H1 (cell line): ENCODE data around the gene HPCAL4. TPM values are rescaled to one million over a fixed set of nuclear protein-coding genes. Genes with fewer than 3 reads are reported as not detected.

ENCODE experiments used
- CTCF ChIA-PET: fragments of 300-600 bp; sonication (Branson Sonifier 250); formaldehyde crosslinking; loops from one replicate; lab custom pipeline; 2021; ENCODE audit not compliant: partially characterized antibody; lab: Charles Lee
- POLR2A ChIA-PET: fragments of 300-600 bp; sonication (Branson Sonifier 250); formaldehyde crosslinking; loops from one replicate; lab custom pipeline; 2021; ENCODE audit warnings: inconsistent platforms; ENCODE audit not compliant: partially characterized antibody; lab: Charles Lee
- DNase-seq, 2 experiments: peaks; one replicate each; pipeline versions ENCODE4 v3.0.0 to v3.0.0-alpha.2; 2010 to 2022; ENCODE audit warnings: low spot score in 2 of 2, low read depth in 1 of 2, mixed read lengths in 1 of 2
- FAIRE-seq: peaks from 2 replicates; lab custom pipeline; 2011; peaks lifted over from hg19 to GRCh38; lab: Jason Lieb, UNC
- H2AFZ ChIP-seq: 2 replicates; pipeline ENCODE4 v1.8.1; 2012; ENCODE audit warnings: low read length, inconsistent platforms
- H2AK5ac ChIP-seq: 2 replicates; pipeline ENCODE4 v1.6.1; 2013; ENCODE audit warnings: low read depth, low read length
- H2BK120ac ChIP-seq: replicated peaks from 2 replicates; pipeline ENCODE3; 2013; ENCODE audit warnings: low read depth, low read length, inconsistent platforms
- H2BK12ac ChIP-seq: 2 replicates; pipeline ENCODE4 v1.6.1; 2013; ENCODE audit warnings: low read depth, low read length
- H2BK15ac ChIP-seq: 2 replicates; pipeline ENCODE4 v1.6.1; 2013; ENCODE audit warnings: low read length
- H2BK20ac ChIP-seq: 2 replicates; pipeline ENCODE4 v1.6.1; 2013; ENCODE audit warnings: low read length
- H2BK5ac ChIP-seq: 2 replicates; pipeline ENCODE4 v1.6.1; 2013; ENCODE audit warnings: low read depth, low read length
- H3K14ac ChIP-seq: 2 replicates; pipeline ENCODE4 v1.6.1; 2013; ENCODE audit warnings: inconsistent platforms; ENCODE audit not compliant: insufficient read length
- H3K18ac ChIP-seq: 2 replicates; pipeline ENCODE4 v1.6.1; 2013; ENCODE audit warnings: low read length; ENCODE audit errors: extremely low read depth
- H3K23ac ChIP-seq: 2 replicates; pipeline ENCODE4 v1.6.1; 2013; ENCODE audit warnings: inconsistent platforms; ENCODE audit not compliant: insufficient read length
- H3K23me2 ChIP-seq: 2 replicates; pipeline ENCODE4 v1.6.1; 2013; ENCODE audit warnings: low read depth, low read length
- H3K27ac ChIP-seq: 2 replicates; pipeline ENCODE4 v1.6.1; 2011; ENCODE audit warnings: low read depth, low read length, inconsistent platforms
- H3K27me3 ChIP-seq, 4 experiments: replicated peaks in 1 of 4; 1 replicate in 1 of 4; 2 replicates in 3 of 4; pipeline versions ENCODE4 v1.6.1 to v1.8.1; 2011 to 2013; ENCODE audit warnings: low read length in 3 of 4, mild to moderate bottlenecking in 3 of 4, inconsistent platforms in 2 of 4, mixed read lengths in 2 of 4, moderate library complexity in 1 of 4; ENCODE audit not compliant: control insufficient read depth in 3 of 4, insufficient read depth in 3 of 4; ENCODE audit errors: extremely low read depth in 1 of 4
- H3K36me3 ChIP-seq, 4 experiments: 2 replicates each; pipeline versions ENCODE4 v1.6.1 to v1.8.1; 2011 to 2013; ENCODE audit warnings: mild to moderate bottlenecking in 4 of 4, low read length in 3 of 4, moderate library complexity in 2 of 4, control low read depth in 1 of 4, inconsistent platforms in 1 of 4; ENCODE audit not compliant: insufficient read depth in 4 of 4, control insufficient read depth in 2 of 4
- H3K4ac ChIP-seq: replicated peaks from 2 replicates; pipeline ENCODE3; 2013; ENCODE audit warnings: low read length, low read depth, mixed read lengths, inconsistent platforms; ENCODE audit not compliant: insufficient read length
- H3K4me1 ChIP-seq, 4 experiments: replicated peaks in 1 of 4; 1 replicate in 1 of 4; 2 replicates in 3 of 4; pipeline versions ENCODE4 v1.6.1 to v1.8.1; 2011 to 2013; ENCODE audit warnings: low read length in 3 of 4, inconsistent platforms in 2 of 4, mixed read lengths in 1 of 4; ENCODE audit not compliant: insufficient read depth in 4 of 4, control insufficient read depth in 3 of 4
- H3K4me2 ChIP-seq, 2 experiments: 2 replicates each; pipeline versions ENCODE4 v1.6.1 to v1.8.1; 2011 to 2013; ENCODE audit warnings: low read depth in 2 of 2, low read length in 2 of 2, control low read depth in 1 of 2, inconsistent platforms in 1 of 2, mild to moderate bottlenecking in 1 of 2; ENCODE audit not compliant: insufficient read depth in 1 of 2
- H3K4me3 ChIP-seq, 4 experiments: fragments of 200-600, 300-600 bp in 1 of 4; sonication (generic), shearing (Covaris generic), sonication (Bioruptor Twin) in 1 of 4; 2 replicates each; pipeline versions ENCODE4 v1.5.1 to v1.8.1; 2011 to 2016; ENCODE audit warnings: low read length in 4 of 4, low read depth in 3 of 4, control low read depth in 2 of 4, inconsistent platforms in 2 of 4, mild to moderate bottlenecking in 2 of 4, mixed read lengths in 1 of 4, moderate library complexity in 1 of 4; ENCODE audit not compliant: insufficient read depth in 2 of 4; ENCODE audit errors: extremely low read depth in 1 of 4
- H3K56ac ChIP-seq: replicated peaks from 2 replicates; pipeline ENCODE3; 2013; ENCODE audit warnings: low read depth, mild to moderate bottlenecking, mixed read lengths, low read length, inconsistent platforms; ENCODE audit not compliant: insufficient read length
- H3K79me1 ChIP-seq: 2 replicates; pipeline ENCODE4 v1.6.1; 2013; ENCODE audit warnings: low read depth, low read length, control low read depth
- H3K79me2 ChIP-seq, 2 experiments: 2 replicates each; pipeline versions ENCODE4 v1.6.1 to v1.8.1; 2012 to 2013; ENCODE audit warnings: low read length in 2 of 2, mild to moderate bottlenecking in 2 of 2, inconsistent platforms in 1 of 2; ENCODE audit not compliant: insufficient read depth in 2 of 2, control insufficient read depth in 1 of 2
- H3K9ac ChIP-seq, 4 experiments: replicated peaks in 1 of 4; 1 replicate in 1 of 4; 2 replicates in 3 of 4; pipeline versions ENCODE4 v1.6.1 to v1.8.1; 2011 to 2013; ENCODE audit warnings: low read depth in 3 of 4, low read length in 3 of 4, control low read depth in 2 of 4, mild to moderate bottlenecking in 2 of 4, moderate library complexity in 2 of 4, inconsistent platforms in 1 of 4; ENCODE audit errors: extremely low read depth in 1 of 4
- H3K9me3 ChIP-seq, 2 experiments: 2 replicates each; pipeline versions ENCODE4 v1.6.1 to v1.8.1; 2012 to 2013; ENCODE audit warnings: mild to moderate bottlenecking in 2 of 2, moderate library complexity in 2 of 2, control low read depth in 1 of 2, inconsistent platforms in 1 of 2, low read depth in 1 of 2, low read length in 1 of 2, mixed read lengths in 1 of 2; ENCODE audit not compliant: insufficient read depth in 2 of 2
- H4K20me1 ChIP-seq, 2 experiments: replicated peaks in 1 of 2; 2 replicates each; pipeline versions ENCODE3 to v1.8.1; 2011 to 2013; ENCODE audit warnings: inconsistent platforms in 2 of 2, low read length in 2 of 2, mild to moderate bottlenecking in 1 of 2; ENCODE audit not compliant: insufficient read depth in 2 of 2, control insufficient read depth in 1 of 2
- H4K5ac ChIP-seq: 2 replicates; pipeline ENCODE4 v1.6.1; 2013; ENCODE audit warnings: low read length, low read depth, mixed read lengths, inconsistent platforms; ENCODE audit not compliant: insufficient read length
- H4K8ac ChIP-seq: 2 replicates; pipeline ENCODE4 v1.8.0; 2013; ENCODE audit warnings: mild to moderate bottlenecking, moderate library complexity, low read length, inconsistent platforms; ENCODE audit not compliant: insufficient read depth; ENCODE audit errors: extremely low read depth
- H4K91ac ChIP-seq: replicated peaks from 2 replicates; pipeline ENCODE3; 2013; ENCODE audit warnings: low read length, mixed read lengths, inconsistent platforms; ENCODE audit not compliant: insufficient read length
- WGBS, 2 experiments: shearing (Covaris generic) in 1 of 2; methylation state at CpG; one replicate each; pipeline versions ENCODE4 v1.1.6 to v1.1.7; 2013 to 2015; ENCODE audit warnings: low lambda C conversion rate in 2 of 2, mixed read lengths in 2 of 2, inconsistent platforms in 1 of 2, low coverage in 1 of 2, missing lambda C conversion rate in 1 of 2; ENCODE audit not compliant: insufficient replicate concordance in 2 of 2, insufficient coverage in 1 of 2, insufficient read length in 1 of 2; ENCODE audit errors: extremely low coverage in 1 of 2, missing lambda C conversion rate in 1 of 2; 5-methylcytosine and 5-hydroxymethylcytosine counted together
- polyA plus RNA-seq, 7 experiments: library from polyadenylated mRNA; depleted of rRNA in 3 of 7; stranded (reverse) in 5 of 7; unstranded in 2 of 7; fragments of >200 nt in 5 of 7; fragments of 200-250 nt in 2 of 7; gene quantifications; 1 replicate in 5 of 7; 2 replicates in 1 of 7; 4 replicates in 1 of 7; pipeline versions ENCODE4 v1.2.1 to v1.2.3, GENCODE V29; 2011 to 2013; ENCODE audit warnings: missing spikeins in 2 of 7, mixed read lengths in 2 of 7
- total RNA-seq: library from RNA; stranded (reverse); fragmentation: NEBNext Ultra II Directional; extraction: Animal tissue kit (Norgen Biotek cat#: 25700); gene quantifications from 2 replicates; pipeline ENCODE4 v1.2.1, GENCODE V29; 2021

HPCAL4 gene
- total and polyA plus RNA-seq, 2 of the 8 experiments (the other 6 are each of a cell fraction or from before 2014, with no cell fraction given), result 0.54 to 0.74 TPM

GRCh38 chr1:39628807-39629350, 62.4 kb downstream of the HPCAL4 start:
- H3K79me1 ChIP-seq, result no peaks in the 10 kb centered on the region
- H3K4me1 ChIP-seq, result peaks cover 0 to 2% (median 0%) of the 10 kb centered on the region in 4 experiments; a peak in 3 of 7 replicates
- H3K4ac ChIP-seq, result no peak overlapping the region
- FAIRE-seq (no peak), DNase-seq (no peak)
- no peak overlapping the region for H3K56ac ChIP-seq
- H4K91ac ChIP-seq, result no peak overlapping the region
- H2BK5ac ChIP-seq, result no peak overlapping the region
- H2AK5ac ChIP-seq, result no peak overlapping the region
- no peaks in the 10 kb centered on the region for H3K36me3 ChIP-seq
- H2BK15ac ChIP-seq, result no peak overlapping the region
- H3K23me2 ChIP-seq, result no peaks in the 10 kb centered on the region
- no peak overlapping the region for H2BK12ac ChIP-seq
- no peak overlapping the region for H3K4me3 ChIP-seq
- no peaks in the 10 kb centered on the region for H3K9me3 ChIP-seq
- H3K4me2 ChIP-seq, result no peak overlapping the region
- H3K27ac ChIP-seq, result no peak overlapping the region
- H2BK120ac ChIP-seq, result no peak overlapping the region
- H3K9ac ChIP-seq, result no peak overlapping the region
- no peak overlapping the region for H4K5ac ChIP-seq
- 98% methylated on average over 11 of the region's 11 CpGs; no CpG with 5 or more reads in 1 of the 2 experiments for WGBS, 2 experiments
- peaks cover 0 to 25% (median 22%) of the 10 kb centered on the region in 4 experiments; a peak in 6 of 7 replicates for H3K27me3 ChIP-seq
- ChIA-PET CTCF (interaction anchor here (0.7 to 16.5 kb wide), 6 partner anchors 15 to 100 kb away, joined by 3 to 337 read pairs (median 18); no protein-coding TSS in a partner anchor), POLR2A (interaction anchor here (1.5 kb wide), 1 partner anchor 52 kb away, joined by 6 read pairs; the partner anchor contains the start of gene PABPC4)
- peaks cover 0 to 5% of the 10 kb centered on the region in 2 experiments for H4K20me1 ChIP-seq
- H3K23ac ChIP-seq, result no peak overlapping the region
- H3K14ac ChIP-seq, result no peak overlapping the region
- no peak overlapping the region for H4K8ac ChIP-seq
- H2AFZ ChIP-seq, result no peak overlapping the region
- H2BK20ac ChIP-seq, result no peak overlapping the region
- H3K79me2 ChIP-seq, result no peaks in the 10 kb centered on the region
- H3K18ac ChIP-seq, result no peak overlapping the region
